ENCODE measurements around the gene C1GALT1C1L. TPM values are rescaled to one million over a fixed set of nuclear protein-coding genes. Genes with fewer than 3 reads are reported as not detected.
"Not testable (repeated sequence)": the region's sequence is repeated elsewhere in the genome, so short reads cannot be mapped to it uniquely, and the experiment has no call there.

C1GALT1C1L gene
- total RNA-seq, 1 experiment from 2014 or later, result 4.2 TPM

DNA sequence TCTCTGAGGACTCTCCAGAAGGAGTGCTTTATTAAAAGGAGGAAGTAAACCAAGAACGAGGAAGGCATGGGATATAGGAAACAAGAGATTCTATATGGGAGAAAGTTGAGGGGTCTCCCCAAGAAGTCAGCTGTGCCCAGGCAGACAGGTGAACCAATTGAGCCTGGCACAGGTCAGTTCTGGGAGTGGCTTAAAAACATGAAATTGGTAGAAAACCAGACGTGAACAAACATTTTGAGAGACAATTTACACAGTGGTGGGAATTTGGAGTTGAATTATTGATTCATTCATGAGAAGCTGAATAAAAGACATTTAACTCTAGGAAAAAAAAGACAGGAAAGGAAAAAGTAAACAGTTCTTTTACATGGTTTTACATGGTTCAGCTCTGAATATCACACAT is 22.7 kb downstream of the C1GALT1C1L start:
- DNase-seq (ENCODE audit: low spot score), result no peak

DNA sequence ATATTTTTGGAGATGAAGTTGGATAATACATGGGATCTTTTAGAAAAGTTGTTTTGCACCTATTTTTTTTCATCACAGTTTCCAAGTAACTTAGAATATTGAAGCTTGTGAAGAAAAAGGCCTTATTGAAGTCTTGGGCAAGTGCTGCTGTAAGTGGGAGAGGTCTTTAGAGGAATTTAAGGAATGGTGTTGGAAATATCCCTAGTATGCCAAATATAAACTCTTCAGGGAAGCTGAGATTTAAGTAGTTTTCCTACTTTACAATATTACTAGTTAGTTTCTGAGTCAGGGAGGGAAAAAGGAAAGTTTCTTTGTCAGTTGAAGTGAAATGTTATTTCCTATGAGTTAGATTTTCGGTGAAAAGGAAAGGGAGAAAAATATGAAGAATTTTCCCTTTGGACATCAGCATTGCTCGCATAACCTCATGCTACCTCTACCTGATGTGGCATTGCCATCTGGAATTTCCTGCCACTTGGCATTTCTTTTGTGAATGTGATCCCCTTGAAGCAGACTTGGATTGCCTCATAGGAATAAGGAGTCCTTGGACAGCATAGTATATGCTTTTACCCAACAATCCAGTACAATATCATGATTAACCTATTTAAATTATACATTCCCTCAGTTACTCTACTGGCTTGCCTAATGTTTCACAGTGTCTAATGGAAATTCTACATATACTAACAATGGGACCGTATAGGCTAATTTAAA is 27.1 kb downstream of the C1GALT1C1L start:
- DNase-seq (ENCODE audit: low spot score), result no peak

DNA sequence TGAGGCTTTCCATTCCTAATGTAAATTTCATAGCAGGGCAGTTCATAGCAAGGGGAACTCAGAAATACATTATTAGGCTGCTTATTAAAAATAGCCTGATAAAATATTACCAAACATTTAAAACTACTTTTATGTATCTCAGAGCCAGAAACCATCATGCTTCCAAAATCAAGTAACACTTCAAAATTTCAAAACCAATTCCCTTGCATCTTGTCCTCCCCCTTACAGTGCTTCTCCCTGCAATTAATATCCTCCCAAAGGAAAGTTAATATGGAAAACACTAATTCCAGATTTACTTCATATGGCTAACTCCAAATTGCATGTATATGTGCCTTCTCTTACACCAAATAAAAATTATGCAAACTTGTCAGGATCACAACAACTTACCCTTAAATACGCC is 32.5 kb downstream of the C1GALT1C1L start:
- no peak for DNase-seq (ENCODE audit: low spot score)

DNA sequence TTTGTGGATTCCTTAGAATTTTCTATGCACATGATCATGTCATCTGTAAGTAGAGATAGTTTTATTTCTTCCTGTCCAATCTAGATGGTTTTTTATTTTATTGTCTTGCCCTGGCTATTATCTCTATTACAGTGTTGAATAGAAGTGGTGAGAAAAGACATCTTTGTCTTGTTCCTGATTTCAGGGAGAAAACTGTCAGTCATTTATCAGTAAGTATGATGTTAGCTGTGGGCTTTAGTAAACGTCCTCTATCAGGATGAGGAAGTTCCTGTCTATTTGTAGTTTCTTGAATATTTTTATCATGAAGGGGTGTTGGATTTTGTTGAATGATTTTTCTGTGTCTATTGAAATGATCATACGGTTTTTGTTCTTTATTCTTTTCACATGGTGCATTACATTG is 33.9 kb downstream of the C1GALT1C1L start:
- no peak for DNase-seq (ENCODE audit: low spot score)

DNA sequence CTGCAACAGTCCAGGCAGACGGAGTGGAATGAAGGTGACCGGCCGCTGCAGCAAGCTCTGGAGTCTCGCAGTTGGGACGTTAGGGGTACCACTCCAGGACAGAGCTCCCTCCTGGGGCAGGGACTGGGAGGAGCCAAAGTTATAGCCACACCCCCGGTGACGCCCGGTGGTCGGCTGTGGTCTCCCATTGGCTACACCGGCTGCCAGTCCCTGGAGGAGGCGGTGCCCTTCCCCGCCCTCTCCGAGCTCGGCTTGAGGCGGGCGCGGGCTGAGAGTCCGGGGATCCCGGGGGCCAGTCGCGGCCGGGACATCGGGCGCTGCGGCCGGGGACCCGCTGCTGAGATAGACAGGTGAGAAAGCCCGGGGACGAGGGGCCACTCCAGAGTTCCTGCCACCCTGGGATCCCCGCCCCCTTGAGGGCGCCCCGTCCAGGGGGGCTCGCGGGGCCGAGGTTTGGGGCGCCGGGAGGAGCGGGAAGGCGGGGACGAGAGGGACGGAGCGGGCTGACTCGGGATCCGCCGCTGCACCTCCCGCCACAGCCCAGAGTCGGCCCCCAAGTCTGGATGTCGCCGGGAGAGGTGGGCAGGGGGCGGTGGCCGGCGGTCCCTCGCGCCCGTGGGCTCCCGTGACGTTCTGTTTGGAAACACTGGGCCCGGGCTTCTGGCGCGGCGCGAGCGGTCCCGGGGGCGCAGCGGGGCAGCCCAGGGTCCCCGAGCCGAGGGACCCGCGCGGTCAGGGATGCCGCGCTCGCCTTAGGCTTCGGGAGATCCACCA is 39.0 kb downstream of the C1GALT1C1L start, which contains the start of gene PLEKHH2:
Gene PLEKHH2, plus strand, starts transcription at position 231 of the 774 bp plus-strand sequence. CDS start 7,414 bp downstream, outside the sequence.
- DNase-seq (ENCODE audit: low spot score), result peak; percentile 73

DNA sequence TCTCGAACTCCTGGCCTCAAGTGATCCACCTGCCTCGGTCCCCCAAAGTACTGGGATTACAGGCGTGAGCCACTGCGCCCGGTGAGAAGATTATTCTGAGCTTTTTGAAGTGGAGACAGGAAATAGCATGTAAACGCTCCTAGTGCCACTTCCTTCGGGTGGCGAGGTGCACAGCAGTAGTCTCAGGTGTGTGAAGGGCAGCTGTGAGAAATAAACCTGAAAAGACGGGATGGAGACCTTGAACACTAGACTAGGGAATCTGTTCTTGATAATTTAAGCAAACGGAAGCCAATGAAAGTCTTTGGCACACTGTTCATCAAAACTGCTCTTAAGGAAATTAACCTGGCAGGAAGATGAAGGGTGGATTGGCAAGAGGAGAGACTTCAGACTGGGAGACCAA is 39.6 kb downstream of the C1GALT1C1L start:
- no peak for DNase-seq (ENCODE audit: low spot score)

DNA sequence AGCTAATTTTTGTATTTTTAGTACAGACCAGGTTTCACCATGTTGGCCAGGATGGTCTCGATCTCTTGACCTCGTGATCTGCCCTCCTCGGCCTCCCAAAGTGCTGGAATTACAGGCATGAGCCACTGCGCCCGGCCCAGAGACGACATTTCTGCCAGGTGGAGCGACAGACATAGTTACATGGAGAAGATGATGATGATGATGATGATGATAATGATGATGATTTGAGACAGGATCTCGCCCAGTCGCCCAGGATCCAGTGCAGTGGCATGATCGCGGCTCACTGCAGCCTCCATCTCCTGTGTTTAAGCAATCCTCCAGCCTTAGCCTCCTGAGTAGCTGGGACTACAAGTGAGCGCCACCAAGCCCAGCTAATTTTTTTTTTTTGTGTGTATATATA is 40.1 kb downstream of the C1GALT1C1L start:
- DNase-seq (ENCODE audit: low spot score), result not testable (repeated sequence)

DNA sequence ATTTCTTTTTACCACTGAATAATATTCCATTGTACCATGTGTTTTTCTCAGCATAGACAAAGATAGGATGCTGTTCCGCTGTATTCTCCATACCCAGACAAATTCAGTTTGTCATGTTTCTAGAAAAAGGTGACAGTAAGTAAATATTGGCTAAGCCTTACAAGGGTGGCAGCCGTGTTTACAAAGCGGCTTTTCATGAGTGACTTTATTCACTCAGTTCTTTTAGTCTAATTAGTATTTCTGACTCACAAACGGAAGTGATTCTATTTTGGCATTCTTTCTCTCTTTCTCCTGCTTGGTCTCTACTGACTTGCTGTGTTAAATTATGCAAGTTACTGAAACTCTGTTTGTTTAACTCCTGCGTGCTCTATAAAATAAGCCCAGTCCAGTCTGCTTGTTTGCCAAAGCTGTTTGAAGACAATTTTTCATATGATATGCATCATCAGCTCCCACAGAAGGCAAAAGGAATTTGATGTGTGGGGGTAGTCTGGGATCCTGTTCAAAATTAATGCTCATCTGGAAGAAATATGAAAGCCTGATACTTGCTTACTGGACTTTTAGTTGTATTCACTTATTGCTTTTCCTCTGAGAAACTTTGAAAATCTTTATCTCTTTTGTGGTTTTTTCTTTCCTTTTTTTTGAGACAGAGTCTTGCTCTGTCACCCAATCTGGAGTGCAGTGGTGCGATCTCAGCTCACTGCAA is 41.5 kb downstream of the C1GALT1C1L start:
- peak; percentile 74 for DNase-seq (ENCODE audit: low spot score)

DNA sequence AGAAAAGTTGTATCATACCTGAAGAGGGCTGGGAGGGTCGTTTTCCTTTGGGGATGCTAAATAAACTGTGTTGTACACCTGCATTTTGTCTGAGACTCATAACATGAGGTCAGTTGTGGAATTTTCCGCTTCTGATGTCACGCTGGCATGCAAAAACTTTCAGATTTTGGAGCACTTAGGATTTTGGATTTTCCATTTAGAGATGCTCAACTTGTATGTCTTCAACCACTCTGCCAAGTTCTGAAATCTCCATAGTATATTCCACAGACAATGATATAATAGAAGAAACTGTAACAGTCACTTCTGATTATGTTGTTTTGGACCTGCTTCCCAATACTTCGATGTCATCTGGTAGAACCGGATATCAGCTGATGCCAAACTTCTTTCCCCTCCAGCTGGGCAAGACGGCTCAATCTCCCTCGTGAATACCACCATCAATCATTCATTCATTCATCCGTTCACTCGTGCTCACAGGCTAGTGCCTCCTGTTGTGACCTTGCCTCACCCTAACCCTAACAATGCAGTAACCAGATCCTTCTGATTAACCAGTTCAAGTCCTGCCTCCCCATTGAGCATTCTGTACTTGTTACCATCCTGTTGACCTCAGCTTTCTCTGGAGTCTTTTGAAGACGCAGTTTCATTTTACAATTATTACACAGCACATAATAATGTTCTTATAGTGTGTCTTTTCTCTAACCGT is 44.5 kb downstream of the C1GALT1C1L start:
- no peak for DNase-seq (ENCODE audit: low spot score)

Other genes with a start within 250 kb of the C1GALT1C1L start
- gene THADA, start 80.4 kb downstream of the C1GALT1C1L start, total RNA-seq (2014; rRNA removed; shearing (Covaris generic)), result 10.9 and 13.5 TPM in 2 replicates
- 0.70 and 0.75 TPM in 2 replicates for gene PLEKHH2, start 39.2 kb downstream of the C1GALT1C1L start, total RNA-seq (2014; rRNA removed; shearing (Covaris generic))
- 13.5 and 21.5 TPM in 2 replicates for gene DYNC2LI1, start 97.6 kb upstream of the C1GALT1C1L start, total RNA-seq (2014; rRNA removed; shearing (Covaris generic))
- gene ABCG5, start 162.4 kb upstream of the C1GALT1C1L start, total RNA-seq (2014; rRNA removed; shearing (Covaris generic)), result not detected in 2 replicates
- not detected in 2 replicates for gene ABCG8, start 162.5 kb upstream of the C1GALT1C1L start, total RNA-seq (2014; rRNA removed; shearing (Covaris generic))

Data from H4 (cell line).